ENCODE measurements around the gene HERC2.
"Not testable (repeated sequence)": the region's sequence is repeated elsewhere in the genome, so short reads cannot be mapped to it uniquely, and the experiment has no call there.

Gene HERC2

GRCh38 chr15:28222612-28223011 is 99.4 kb downstream of the HERC2 start:
- DNase-seq (ENCODE audit: low read depth in 2 of 2): not testable (repeated sequence)

DNA sequence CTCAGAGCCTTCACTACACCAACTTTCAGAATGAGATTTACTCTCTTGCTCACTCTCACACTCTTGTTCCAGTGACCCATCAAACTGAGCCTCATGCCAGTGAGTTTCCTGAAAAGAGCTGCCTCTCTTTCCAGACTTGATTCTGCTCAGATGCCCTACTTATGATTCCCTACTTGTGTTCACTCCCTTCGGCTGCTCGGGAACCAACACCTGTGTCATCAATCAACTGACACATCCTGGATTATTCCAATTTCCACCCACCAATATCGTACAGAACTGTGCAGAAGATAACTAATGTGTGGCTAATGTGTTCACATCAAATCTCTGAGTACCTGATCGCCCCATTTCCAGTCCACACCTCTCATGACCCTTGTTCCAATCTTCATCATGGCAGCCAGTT is 100.3 kb downstream of the HERC2 start:
- not testable (repeated sequence) for DNase-seq (ENCODE audit: low read depth in 2 of 2)

- DNase-seq (ENCODE audit: low read depth in 2 of 2): no peak
These were observed 102.9 kb downstream of the HERC2 start for GRCh38 chr15:28219116-28219515.

DNA sequence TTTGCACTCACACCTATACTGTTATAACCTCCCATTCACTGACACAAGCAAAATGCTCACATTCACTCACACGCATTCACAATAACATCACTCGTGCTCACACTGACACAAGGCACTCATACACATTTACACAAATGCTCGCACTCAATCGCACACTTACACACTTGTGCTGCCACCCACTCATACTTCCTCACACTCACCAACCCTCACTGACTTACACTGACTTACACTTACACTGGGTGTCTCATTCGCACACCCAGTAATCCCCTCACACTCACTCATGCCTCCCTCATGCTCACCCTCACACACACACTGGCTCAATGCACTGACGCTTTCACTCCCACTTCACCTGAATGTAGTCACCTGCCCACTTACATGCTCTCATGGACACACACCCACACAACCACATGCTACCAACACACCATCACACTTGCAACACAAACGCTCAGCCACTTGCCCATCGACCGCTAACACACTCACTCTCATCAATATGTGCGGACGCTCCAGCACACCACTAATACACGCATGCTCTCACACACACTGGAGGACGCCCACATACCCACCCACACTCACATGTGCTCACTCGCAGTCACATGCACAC is 104.9 kb downstream of the HERC2 start:
- DNase-seq (ENCODE audit: low read depth in 2 of 2): not testable (repeated sequence)

DNA sequence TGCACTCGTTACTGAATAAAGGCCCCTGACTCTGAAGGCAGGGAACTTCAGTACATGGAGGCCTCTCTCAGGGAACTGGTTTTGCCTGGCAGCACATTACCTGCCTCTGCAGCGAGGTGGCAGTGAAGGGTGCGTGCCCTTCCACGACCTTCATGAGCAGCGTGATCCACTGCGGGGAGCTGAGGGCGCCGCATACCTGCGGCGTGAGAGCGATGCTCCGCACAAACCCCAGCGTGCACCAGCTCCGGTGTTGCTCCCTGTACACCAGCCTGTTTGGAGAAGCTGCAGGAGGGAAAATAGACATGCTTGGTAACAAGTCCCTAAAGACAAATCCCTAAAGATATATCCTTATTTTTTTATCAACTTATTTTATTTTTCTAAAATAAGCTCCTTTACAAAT is 106.5 kb downstream of the HERC2 start:
- DNase-seq (ENCODE audit: low read depth in 2 of 2): not testable (repeated sequence)

DNA sequence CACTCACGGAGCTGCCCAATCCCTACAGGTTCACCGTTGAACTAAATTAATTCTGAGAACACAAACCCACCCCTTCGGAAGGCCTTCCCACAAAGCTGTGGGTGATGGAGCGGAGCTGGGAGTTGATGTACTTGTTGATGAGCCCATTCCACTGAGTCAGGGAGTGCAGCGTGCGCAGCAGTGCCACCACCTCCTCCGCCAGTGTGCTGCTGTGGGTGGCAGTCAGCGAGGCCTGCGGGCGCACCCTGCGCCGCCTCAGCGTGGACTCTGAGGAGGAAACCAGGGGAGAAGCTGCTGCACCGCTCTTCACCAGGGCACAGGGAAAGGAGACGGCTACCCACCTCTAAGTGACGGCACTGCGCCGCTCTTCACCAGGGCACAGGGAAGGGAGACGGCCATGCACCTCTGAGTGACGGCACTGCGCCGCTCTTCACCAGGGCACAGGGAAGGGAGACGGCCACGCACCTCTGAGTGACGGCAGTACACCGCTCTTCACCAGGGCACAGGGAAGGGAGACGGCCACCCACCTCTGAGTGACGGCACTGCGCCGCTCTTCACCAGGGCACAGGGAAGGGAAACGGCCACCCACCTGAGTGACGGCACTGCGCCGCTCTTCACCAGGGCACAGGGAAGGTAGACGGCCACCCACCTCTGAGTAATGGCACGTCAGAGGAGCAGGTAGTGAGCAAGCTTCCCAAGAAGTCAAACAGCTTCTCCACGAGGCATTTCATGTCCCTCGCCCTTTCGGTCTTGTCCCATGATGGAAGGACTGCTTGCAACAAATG is 107.8 kb downstream of the HERC2 start:
- DNase-seq (ENCODE audit: low read depth in 2 of 2): not testable (repeated sequence)

GRCh38 chr15:28213393-28213792 is 108.6 kb downstream of the HERC2 start:
- DNase-seq (ENCODE audit: low read depth in 2 of 2): not testable (repeated sequence)

- DNase-seq (ENCODE audit: low read depth in 2 of 2): no peak
These were observed 113.4 kb downstream of the HERC2 start for GRCh38 chr15:28208583-28208982.

GRCh38 chr15:28205640-28206039 is 116.3 kb downstream of the HERC2 start:
- DNase-seq (ENCODE audit: low read depth in 2 of 2): not testable (repeated sequence)

GRCh38 chr15:28203055-28203828 is 118.7 kb downstream of the HERC2 start:
- not testable (repeated sequence) for DNase-seq (ENCODE audit: low read depth in 2 of 2)

DNA sequence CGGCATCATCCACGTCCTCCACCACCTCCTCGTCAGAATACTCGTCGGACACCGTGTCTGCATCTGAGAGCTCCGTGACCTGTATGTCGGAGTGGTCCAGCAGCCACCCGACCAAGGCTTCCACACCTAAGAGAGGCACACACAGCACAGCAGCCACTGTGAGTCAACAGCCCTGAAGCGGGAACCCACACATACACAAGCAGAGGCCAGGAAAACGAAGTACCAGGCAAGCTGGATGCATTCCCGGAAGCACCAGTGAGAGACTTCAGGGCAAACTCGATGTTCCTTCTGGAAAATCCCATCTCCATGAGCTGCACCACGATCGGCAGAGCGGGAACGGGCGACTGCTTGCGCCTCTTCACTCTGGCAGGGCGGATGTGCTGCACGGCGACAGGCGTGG is 119.9 kb downstream of the HERC2 start:
- not testable (repeated sequence) for DNase-seq (ENCODE audit: low read depth in 2 of 2)

DNA sequence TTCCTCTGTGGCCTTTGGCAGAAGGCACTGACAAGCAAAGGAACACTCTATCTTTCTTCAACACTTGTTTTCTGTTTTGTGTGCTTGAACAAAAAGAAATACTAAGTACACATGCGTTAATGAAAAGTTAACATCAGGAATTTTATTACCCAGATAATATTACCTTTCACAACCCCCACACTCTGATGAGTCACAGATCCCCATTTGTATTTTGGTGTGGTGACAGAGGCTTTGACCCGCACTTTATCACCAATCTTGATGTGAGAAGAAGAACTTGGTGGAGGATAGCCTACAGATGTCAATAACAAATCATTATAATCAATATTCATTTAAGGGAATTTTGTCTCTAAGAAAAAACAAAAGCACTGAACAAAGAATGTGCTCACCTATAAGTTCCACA is 123.8 kb downstream of the HERC2 start:
- DNase-seq (ENCODE audit: low read depth in 2 of 2): not testable (repeated sequence)

GRCh38 chr15:28197694-28198093 is 124.3 kb downstream of the HERC2 start:
- not testable (repeated sequence) for DNase-seq (ENCODE audit: low read depth in 2 of 2)

DNA sequence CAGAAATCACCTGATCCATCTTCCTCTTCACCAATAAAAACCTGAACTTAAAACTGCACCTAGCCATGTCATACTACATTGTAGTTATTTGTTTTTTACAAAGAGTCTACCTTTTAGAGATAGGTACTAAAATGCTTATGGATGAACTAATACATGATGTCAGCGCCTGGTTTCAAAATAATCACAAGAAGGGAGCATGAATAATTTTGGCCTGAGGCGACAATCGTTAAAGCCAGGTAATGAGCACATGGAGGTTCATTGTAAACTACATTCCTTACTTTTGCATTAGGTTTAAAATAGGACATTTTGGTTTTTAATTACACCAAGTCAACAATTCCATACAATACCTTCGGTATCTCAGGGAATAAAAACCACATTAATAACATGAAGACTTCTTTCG is 125.4 kb downstream of the HERC2 start:
- DNase-seq (ENCODE audit: low read depth in 2 of 2): not testable (repeated sequence)

DNA sequence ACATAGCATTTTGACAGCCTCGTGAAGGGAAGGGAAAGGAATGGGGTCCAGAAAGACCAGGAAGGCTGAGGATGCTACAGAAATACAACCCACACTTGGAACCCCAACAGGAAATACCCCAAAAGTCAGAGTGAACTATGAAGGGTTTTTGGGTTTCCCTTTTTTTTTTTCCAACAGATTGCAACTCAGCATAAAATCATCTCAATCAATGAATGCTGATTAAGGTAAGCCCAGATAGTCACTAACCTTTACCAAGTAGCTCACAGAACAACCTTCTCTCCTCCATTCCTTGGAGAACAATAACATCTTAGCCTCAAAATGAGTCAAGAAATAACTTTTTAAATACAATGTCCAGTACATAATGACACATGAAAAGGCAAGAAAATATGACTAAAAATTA is 129.2 kb downstream of the HERC2 start:
- no peak for DNase-seq (ENCODE audit: low read depth in 2 of 2)

DNA sequence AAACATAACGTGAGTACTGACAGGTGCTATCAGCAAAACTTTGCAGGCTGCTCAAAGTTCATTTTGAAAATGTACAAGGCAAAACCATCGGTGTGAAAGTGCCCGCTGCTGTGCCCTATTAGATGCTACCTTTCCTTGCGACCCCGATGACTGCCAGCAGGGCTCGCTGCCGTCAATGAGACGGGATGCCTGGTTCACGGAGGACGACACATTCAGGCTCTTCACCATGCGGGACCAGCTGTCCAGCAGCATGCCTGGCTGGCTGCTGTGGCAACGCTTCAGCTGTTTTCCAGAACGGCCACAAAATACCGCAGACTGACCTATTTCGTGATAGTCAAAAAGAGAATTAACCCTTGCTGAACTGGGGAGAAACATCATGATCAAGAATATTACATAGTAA is 130.1 kb downstream of the HERC2 start:
- DNase-seq (ENCODE audit: low read depth in 2 of 2): no peak

DNA sequence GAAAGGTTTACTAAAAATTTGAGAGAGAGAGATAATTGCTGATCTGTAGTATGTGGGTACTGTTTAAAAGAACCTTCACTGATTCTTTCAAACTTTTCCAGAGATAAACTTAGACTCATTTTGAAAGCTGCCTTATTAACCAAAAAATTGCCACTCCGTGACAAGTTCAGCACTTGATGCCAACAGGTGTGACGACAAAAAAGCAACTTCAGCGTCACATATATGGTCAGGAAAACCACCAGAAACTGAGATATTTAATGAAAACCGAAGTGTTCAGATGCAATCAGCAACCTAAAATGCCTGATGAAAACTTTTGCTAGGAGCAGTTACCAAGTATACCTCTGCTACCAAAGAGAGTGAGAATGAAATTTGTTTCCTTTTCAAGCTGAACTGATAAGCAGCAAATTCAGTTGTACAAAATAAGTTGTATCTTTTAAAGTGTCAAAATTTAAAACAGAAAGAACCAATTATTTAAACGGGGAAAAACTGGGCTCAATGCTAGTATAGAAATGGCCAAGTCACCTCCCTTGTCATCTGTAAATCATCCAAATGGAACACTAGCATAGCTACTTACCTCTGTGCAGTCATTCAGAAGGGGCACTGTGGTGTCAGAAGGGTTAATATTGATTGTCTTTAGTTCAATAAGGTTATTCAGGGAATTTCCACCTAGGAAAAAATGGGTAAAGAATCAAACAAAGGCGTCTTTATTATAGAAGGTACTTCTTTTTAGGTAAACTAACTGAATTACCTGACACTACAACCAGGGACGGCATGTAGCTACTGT is 131.4 kb downstream of the HERC2 start:
- no peak for DNase-seq (ENCODE audit: low read depth in 2 of 2)

DNA sequence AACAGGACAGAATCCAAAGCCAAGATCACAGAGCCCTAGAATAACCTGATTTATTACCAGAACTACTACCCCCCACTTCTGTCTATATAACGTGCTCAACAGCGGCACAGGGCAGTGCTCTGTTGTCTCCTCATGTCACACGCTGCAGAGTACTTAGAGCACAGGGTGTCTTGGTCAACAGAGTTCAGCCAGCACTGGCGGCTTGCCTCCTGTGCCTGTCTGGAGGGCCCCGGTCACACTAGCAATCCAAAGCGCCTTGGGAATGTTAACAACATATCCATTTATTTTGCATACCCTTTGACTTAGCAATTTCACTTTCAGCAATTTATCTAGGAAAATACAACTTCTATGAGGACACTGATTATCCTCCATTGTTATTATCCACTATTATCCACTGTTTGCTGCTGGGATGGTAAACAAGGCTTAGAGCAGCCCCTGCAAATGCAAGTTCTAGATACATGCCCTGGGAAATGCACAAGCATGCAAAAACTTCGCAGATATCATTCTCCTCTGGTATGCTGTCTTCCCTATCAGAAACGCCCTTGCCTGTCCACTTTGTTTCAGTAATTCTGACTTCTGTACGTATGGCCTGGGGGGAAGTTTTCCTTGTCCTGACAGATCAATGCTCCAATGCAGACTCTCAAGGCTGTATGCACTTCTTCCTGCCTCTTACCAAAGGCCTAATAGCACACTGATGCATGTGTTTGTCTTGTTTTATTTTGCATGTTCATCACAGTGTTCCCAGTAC is 136.7 kb downstream of the HERC2 start:
- no peak for DNase-seq (ENCODE audit: low read depth in 2 of 2)

GRCh38 chr15:28184166-28184565 is 137.8 kb downstream of the HERC2 start:
- no peak for DNase-seq (ENCODE audit: low read depth in 2 of 2)

GRCh38 chr15:28182731-28183130 is 139.2 kb downstream of the HERC2 start:
- DNase-seq (ENCODE audit: low read depth in 2 of 2): no peak

DNA sequence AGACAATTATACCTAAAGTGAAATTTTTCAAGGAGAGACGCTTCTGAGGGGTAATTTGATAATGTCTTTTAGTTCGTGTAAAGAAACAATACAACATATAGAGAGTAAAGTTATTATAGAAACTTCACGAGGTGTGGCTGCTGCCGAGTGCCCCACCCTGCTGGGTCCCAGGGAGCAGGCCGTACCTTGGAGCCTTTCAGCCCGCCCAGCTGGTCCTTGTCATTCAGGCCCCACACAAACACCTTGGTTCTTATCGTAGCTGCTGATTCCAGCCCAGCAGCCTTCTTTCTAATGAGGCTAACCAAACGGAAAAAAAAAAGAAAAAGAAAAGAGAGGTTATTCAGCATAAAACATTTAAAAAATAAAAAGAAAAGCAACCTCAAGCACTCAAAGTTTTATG is 139.8 kb downstream of the HERC2 start:
- DNase-seq (ENCODE audit: low read depth in 2 of 2): no peak

All from activated CD4-positive, alpha-beta T cell treated with anti-CD3 and anti-CD28 coated beads for 24 hours (primary cell).